ENCODE measurements around the gene SPPL2B.
"Not testable (repeated sequence)": the region's sequence is repeated elsewhere in the genome, so short reads cannot be mapped to it uniquely, and the experiment has no call there.

SPPL2B gene

DNA sequence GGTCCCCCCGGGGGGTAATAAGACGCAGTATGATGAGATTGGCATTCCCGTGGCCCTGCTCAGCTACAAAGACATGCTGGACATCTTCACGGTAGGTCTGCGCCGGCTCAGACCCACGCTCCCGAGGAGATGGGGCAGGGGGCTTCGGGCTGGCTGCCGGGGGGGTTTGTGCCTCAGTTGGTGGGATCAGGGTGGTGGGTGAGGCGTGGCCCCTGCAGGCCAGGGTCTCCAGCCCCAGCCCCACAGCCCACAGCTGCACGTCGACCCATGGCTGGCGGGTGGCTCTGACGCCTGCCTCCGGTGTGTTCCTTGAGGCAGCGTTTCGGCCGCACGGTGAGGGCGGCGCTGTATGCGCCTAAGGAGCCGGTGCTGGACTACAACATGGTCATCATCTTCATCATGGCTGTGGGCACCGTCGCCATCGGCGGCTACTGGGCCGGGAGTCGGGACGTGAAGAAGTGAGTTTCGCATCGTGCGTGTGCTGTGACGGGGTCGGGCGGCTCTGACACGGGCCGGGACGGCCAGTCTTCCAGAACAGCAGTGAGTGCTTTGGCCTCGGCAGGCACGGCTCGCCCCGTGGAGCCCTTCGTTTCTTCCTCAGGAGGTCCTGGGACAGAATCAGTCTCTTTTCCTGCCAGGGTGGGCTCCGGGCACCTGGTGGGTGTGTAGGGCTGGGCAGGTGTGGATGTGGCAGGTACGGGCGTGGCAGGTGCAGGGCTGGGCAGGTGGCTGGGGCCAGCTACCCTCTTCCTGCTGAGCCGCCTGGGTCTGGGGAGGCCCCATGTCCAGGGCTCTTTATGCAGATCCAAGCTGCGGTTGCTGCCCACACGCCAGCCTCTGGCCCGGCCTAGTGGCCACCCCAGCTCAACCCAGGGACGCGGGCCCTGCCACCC lies 10.5 kb downstream of the SPPL2B start:
- ATAC-seq, result no peak

DNA sequence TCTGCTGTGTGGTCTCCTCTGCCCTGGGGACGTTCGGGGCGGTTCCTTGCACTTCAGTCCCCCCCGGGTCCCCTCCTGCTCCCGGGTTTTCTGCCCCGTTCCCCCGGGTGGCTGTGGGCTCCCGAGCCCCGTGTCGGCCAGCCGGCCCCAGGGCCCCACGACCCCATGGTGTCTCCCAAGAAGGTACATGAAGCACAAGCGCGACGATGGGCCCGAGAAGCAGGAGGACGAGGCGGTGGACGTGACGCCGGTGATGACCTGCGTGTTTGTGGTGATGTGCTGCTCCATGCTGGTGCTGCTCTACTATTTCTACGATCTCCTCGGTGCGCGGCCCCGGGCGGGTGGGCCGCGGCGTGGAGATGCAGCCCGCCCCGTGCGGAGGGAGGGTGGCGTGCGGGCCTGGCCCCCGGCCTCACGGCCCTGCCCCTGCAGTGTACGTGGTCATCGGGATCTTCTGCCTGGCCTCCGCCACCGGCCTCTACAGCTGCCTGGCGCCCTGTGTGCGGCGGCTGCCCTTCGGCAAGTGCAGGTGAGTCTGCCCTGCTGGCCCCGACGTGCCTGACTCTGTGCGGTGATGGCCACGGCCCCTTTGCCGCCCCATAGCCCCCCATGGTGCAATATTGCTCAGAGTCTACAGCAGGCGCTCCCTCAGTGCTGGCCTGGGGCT lies 11.3 kb downstream of the SPPL2B start:
- ATAC-seq, result no peak

DNA sequence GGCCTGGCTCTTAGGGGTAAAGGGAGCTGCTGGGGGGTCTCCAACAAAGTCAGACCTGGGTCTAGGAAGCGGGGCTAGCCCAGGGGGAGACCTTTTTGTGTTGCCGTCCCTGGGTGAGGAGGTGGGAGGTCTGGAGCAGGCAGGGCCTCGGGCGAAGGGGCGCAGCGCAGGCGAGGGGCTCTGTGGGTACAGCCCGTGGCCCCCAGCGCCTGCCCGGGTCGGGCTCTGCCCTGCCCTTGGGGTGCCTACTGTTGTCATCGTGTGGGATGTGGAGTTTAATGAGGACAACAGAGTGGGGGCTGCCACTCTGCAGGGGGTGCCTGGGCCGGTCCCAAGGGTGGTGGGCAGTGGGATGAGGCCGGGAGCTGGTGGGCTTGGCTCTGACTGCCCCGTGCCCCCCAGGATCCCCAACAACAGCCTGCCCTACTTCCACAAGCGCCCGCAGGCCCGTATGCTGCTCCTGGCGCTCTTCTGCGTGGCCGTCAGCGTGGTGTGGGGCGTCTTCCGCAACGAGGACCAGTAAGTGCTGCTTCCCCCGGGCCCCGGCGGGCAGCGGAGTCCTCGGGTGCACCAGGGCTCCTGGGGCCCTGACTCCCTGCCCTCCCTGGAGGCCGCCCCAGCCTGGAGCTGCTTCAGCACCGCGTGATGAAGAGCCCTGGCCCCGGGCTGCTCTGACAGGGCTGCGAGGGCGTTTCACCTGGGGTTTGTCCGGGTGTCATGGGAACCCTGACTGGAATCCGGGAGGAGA lies 12.2 kb downstream of the SPPL2B start:
- ATAC-seq, result no peak

DNA sequence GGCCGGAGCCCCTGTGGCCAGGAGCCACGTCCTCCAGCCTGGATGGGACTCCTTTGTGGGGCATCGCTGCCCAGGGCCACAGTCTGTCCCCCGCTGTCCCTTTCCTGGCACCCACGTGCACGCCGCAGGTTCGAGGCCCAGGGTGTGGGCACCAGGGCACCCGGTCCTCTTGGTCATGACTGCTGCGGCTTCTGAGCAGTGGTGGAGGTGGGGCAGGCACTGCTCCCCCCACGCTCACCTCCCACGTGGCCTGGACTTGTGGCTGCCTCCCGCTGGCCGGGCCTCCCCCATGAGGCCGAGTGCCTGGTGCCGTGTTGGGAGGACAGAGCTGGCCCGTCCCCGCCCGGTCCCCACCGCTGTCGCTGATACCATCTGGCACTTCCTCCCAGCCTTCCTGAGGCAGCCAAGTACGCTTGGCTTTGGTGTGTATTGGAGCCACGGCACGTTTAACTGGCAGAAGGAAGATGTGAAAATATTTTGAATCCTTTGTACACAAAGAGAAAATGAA lies 12.8 kb downstream of the SPPL2B start:
- no peak for ATAC-seq

DNA sequence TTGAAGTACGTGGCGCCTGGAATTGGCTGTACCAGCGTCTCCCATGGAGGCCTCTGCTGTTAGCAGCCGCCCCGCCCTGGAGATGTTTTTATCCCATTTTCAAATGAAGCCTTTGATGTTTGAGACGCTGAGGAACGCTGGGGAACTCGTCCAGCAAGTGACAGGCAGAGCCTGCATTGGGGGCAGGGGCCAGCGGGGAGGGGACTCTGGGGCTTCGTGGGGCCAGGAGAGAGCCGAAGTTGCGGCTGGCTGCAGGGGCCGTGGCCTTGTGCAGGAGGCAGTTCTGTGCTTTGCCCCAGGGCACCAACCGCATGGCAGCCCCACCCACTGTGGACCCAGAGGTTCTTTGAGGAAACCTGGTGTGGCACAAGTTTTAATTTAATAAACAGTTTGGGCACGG lies 13.5 kb downstream of the SPPL2B start:
- no peak for ATAC-seq

DNA sequence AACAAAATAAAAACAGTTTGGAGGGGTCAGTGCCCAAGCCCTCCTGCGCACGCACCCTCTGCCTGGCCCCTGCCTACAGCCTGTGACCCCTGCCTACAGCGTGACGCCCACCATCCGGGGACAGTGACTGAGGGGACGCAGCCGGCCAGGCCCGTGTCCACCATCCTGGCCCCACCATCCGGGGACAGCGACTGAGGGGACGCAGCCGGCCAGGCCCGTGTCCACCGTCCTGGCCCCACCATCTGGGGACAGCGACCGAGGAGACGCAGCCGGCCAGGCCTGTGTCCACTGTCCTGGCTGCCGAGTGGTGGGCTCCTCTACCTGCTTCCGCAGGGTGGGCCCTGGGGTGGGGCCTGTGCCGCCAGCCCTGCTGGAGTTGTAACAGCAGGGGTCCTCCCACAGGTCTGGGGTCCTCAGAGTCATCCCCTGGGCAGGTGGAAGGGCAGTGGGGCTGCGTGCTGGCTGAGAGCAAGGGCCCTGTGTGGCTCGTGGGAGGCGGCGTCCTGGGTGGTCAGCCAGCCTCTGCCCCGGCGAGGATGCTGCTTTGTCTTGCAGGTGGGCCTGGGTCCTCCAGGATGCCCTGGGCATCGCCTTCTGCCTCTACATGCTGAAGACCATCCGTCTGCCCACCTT lies 14.3 kb downstream of the SPPL2B start:
- no peak for ATAC-seq

DNA sequence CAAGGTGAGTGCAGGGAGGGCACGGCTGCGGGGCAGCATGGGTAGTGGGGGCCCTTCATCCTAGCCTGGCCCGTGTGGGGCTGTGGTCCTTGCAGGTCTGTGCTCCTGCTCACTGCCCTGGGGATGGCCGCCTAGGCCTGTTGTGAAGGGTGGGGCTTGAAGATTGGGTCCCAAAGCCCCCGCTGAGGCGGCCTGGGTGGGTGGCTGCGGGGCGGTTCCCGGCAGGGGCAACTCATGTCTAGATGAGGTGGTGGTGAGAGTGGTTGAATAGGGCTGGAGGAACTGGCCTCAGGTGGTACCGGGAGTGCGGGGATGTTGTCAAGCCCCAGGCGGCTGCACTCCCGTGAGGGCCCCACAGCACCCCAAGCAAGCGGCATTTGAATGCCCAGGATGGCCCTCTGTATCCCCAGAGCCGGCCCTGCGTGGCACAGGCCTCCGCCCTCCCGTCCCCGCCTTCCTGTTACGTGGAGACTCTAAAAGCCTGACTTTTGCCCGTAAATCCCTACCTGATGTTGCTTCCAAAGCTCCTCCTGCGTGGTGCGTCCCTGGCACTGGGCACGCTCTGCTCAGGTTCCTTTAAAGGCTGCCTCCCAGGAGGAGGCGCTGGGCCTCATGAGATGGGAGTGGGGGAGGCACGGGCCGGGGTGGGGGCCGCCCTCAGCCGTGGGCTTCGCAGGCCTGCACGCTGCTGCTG lies 15.0 kb downstream of the SPPL2B start:
- ATAC-seq, result no peak

DNA sequence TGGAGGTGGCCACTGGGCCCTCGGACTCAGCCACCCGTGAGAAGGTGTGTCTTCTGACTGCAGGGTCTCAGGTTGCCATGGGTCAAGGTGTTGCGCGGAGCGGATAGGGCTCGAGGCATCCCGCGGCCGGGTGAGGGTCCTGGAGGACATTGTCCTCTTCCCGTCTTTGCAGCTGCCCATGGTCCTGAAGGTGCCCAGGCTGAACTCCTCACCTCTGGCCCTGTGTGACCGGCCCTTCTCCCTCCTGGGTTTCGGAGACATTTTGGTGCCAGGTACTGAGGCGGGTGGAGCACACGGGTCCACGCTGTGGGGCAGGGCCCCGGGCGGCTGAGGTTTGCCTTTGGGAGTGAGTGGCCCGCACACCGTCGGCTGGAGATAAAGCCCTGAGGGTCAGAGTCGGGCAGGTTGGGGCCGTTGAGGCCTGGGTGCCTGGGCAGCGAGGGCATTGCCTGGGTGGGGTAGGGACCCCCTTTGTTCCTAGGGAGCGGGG lies 15.9 kb downstream of the SPPL2B start:
- no peak for ATAC-seq

DNA sequence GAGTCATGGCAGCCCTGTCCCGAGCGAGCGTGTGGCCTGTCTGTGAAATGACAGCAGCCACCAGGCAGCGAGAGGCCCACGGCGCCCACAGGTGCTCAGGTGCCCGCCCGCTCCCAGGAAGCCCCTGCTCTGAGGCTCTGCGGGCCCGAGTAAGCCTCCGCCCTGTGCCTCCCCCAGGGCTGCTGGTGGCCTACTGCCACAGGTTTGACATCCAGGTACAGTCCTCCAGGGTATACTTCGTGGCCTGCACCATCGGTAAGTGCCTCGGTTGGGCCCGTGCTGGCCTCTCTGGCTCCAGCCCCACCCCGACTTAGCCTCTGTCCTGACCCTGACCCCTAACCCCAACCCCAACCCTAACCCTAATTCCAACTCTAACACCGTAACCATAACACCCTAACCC lies 16.6 kb downstream of the SPPL2B start:
- no peak for ATAC-seq

DNA sequence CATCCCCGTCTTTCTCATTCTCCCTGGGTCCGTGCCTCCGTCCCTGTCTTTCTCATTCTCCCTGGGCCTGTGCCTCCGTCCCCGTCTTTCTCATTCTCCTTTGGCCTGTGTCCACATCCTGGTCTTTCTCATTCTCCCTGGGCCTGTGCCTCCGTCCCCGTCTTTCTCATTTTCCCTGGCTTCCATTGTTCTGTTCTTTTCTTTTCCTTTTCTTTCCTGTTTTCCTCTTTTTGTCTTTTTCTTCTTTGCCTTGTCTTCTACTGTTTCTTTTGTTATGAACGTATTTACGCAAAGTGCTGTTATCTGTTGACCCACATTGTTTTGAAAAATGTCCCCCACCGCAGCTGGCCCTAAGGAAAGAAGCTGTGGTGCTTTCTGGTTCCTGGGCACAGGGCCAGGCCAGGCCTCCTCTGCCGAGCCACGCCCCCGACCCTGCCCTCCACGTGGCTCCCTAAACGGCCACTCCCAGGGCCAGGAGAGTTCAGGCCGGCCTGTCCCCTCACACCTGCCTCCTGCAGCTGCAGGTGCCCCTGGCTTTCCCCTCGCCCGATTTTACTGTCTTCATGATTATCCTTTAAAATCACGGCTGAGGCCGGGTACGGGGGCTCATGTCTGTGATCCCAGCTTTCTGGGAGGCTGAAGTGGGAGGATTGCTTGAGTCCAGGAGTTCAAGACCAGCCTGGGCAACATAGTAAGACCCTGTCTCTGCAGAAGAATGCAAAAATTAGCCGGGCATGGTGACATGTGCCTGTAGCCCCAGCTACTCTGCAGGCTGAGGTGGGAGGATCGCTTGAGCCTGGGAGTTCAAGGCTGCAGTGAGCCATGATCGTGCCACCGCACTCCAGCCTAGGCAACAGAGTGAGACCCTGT lies 17.5 kb downstream of the SPPL2B start:
- no peak for ATAC-seq

DNA sequence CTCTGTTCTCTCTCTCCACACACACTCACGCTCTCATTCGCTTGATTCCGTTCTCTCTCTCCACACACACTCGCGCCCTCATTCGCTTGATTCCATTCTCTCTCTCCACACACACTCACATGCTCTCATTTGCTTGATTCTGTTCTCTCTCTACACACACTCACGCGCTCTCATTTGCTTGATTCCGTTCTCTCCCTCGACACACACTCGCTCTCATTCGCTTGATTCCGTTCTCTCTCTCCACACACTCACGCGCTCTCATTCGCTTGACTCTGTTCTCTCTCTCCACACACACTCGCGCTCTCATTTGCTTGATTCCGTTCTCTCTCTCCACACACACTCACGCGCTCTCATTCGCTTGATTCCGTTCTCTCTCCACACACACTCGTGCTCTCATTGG lies 21.3 kb downstream of the SPPL2B start:
- not testable (repeated sequence) for ATAC-seq

DNA sequence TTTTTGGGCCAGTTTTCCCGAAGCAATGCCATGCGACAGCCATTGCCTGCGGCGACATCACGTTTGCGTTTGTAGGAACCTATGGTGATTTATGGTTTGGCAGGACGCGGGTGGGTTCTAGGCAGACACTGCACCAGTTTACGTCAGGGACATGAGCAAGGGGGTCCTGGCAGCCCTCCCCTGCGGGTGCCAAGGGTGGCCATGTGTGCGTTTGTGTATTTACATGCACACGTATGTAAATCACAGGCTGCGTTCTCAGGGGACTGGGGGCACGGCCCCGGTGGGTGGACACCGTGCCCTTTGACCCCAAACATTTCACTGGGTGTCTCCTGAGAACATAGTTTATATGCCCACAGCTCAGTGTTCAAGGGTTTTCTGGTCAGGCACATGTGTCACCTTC lies 22.2 kb downstream of the SPPL2B start:
- ATAC-seq, result no peak

DNA sequence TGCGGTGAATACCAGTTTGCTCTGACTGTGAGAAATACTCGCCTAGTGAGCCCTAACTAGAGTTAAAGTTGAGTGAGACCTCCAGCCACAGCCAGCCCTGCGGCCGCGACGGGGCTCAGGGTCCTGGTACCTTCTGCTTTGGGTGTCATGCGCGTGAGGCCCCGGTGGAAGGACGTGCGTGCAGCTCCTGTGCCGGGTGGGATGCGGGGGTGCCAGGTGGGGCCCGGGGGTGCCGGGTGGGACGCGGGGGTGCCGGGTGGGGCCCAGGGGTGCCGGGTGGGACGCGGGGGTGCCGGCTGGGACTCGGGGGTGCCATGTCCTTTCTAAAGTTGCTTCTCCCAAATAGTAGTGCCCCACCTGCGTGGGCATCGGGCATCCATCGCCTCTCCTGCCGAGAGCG lies 23.1 kb downstream of the SPPL2B start:
- ATAC-seq, result no peak

DNA sequence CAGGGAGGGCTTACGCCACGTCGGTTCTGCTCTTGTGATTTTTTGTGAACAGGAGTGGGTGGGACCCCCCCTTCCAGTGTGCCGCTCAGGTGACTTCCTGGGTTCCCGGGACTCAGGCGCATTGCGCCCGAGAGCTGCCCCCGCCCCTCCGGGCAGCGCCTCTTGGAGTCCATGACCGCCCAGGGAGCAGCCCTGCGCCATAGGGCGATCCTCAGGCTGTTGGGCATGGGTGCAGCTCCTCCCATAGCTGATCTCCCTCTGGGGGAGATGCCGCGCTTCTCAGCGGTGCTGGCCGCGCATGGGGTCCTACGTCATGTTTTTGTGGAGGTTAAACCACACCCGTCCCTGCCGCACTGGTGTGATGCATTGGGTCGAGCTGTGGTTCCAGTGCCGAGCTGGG lies 23.6 kb downstream of the SPPL2B start:
- ATAC-seq, result no peak

DNA sequence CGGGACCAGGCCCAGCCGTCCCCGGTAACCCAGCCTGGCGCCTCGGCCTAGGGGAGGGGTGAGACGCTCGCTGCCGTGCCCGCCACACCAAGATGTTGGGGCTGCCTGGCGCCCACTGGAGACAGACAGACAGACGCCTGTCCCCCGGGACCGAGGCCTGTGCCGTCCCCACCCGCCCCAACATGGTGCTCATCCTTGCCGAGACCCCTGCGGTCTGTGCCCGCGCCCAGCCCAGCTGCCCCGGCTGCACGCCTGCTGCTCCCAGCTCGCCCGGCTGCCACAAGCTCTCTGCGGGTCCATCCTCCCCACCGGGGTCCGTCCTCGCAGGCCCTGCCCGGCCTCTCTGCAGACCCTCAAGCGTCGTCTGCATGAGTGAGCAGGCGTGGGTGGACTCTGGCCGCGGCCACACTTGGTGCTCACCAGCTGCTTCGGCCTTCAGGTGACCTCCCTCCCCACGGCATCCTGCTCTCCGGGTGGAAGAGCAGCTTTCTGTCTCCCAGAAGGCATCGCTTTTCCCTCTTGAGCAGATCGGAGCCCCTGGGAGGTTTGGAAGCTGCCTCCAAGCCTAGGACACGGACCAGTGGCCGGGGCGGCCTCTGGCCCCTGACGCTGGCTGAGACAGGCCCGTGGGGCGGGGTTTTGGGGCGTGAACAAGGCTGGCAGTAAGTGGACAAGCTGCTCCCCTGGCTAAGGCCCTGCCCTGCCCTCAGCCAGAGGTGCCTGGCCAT lies 24.8 kb downstream of the SPPL2B start:
- ATAC-seq, result no peak

DNA sequence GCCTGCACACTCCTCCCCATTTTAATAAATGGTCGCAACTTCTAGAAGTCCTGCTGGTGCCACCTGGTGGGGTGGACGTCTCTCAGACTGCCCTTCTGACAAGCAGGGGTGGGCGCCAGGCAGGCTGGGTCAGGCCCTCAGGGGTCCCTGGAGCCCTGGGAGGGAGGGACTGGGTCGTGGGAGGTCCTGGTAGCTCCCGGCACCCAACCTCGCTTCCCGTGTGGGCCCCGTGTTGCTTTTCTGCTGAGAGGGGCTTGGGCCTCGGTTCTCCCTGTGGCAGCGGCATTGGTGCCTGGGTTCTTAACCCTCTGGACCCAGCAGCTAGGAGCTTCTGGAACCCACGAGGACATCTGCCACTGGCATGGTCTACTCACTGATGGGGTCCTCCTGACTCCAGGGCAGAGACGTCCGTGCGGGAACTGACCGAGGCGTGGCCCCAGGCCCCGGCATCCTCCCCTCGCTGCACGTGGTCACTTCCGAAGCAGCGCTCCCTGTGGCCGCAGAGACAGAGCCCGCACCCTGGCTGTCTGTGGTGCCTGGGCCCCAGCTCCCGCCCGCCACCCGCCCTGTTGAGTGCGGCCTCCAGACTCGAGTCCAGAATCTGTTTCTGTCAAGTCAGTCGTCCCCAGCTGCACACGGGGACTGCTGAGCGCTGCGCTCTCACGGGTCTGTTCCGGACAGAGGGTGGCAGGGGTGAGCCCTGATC lies 25.6 kb downstream of the SPPL2B start:
- no peak for ATAC-seq

DNA sequence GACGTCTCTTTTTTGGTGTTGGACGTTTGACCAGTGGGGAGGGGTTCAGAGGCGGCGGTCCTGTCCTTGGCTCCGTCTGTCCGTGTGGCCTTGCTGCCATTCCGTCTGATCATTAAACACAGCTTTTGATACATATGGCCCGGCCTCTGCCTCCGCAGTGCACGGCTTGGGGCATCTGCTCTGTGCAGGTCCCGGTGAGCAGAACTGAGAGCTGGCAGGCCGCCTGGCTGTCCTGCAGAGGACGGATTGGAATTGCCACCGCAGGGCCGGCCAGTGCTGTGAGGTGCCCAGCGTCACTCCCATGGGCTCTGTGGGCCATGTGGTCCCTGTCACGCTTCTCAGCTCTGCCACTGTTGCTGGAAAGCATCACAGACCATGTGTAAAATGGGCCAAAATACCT lies 26.2 kb downstream of the SPPL2B start:
- no peak for ATAC-seq

DNA sequence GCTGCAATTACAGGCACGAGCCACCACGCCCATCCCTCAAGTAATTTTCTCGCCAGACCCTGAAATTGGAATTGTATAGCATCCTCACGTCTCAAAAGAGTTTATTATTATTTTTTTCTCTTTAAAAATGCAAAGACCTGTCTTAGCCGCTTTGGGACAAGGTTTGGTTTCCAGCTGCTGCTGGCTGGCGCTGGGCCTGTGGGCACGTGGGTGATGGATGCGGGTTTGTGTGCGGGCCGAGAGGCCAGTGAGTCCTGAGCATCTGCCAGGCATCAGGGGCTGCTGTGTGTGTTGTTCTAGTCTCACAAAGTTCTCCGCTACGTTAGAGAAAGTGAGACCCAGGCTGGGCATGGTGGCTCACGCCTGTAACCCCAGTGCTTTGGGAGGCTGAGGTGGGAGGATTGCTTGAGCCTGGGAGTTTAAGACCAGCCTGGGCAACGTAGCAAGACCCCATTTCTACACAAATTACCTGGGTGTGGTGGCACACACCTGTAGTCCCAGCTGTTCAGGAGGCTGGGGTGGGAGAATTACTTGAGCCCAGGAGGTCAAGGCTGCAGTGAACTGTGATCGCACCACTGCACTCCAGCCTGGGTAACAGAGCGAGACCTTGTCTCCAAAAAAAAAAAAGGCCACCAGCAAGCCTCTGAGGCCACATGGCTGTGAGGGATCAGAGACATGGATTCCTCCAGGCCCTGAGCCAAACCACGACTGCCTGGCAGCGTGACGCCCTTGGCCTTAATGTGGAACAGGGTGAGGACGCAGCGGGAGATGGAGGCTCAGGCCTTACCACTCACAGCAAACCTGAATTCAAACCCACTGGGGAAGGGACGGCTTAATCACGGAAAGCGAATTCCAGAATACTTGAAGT lies 26.9 kb downstream of the SPPL2B start:
- ATAC-seq, result no peak
